Spleen (tissue), 11 donors: ENCODE data around the gene SLC12A9. TPM values are rescaled to one million over a fixed set of nuclear protein-coding genes. Genes with fewer than 3 reads are reported as not detected.

Experiments used
- DNase-seq: peaks from one replicate; pipeline ENCODE4 v3.0.0-alpha.2; 2020
- H3K27ac ChIP-seq, 8 donors: fragments of 200-600 bp; sonication (generic) in 7 of 8; 1 replicate in 4 of 8; 2 replicates in 4 of 8; pipeline versions ENCODE4 v1.5.0 to v1.8.0; 2016 to 2021; ENCODE audit warnings: inconsistent platforms in 4 of 8, mild to moderate bottlenecking in 4 of 8, moderate library complexity in 1 of 8
- H3K27me3 ChIP-seq, 7 donors: fragments of 200-600 bp; sonication (generic) in 6 of 7; replicated peaks in 1 of 7; 1 replicate in 4 of 7; 2 replicates in 3 of 7; pipeline versions ENCODE4 v1.5.0 to v1.8.0; 2016 to 2021; ENCODE audit warnings: inconsistent platforms in 3 of 7, mild to moderate bottlenecking in 1 of 7
- H3K36me3 ChIP-seq, 6 donors: fragments of 200-600 bp; sonication (generic) in 5 of 6; 1 replicate in 4 of 6; 2 replicates in 2 of 6; pipeline versions ENCODE4 v1.5.0 to v1.8.0; 2016 to 2021; ENCODE audit warnings: inconsistent platforms in 2 of 6
- H3K4me1 ChIP-seq, 6 donors: fragments of 200-600 bp; sonication (generic) in 5 of 6; 1 replicate in 3 of 6; 2 replicates in 3 of 6; pipeline versions ENCODE4 v1.5.0 to v1.8.0; 2016 to 2021; ENCODE audit warnings: inconsistent platforms in 3 of 6
- H3K4me3 ChIP-seq, 8 donors: fragments of 200-600 bp; sonication (generic) in 7 of 8; 1 replicate in 4 of 8; 2 replicates in 4 of 8; pipeline versions ENCODE4 v1.5.0 to v1.8.0; 2016 to 2021; ENCODE audit warnings: inconsistent platforms in 4 of 8, mild to moderate bottlenecking in 4 of 8, moderate library complexity in 2 of 8
- H3K9me3 ChIP-seq, 8 donors: fragments of 200-600 bp; sonication (generic) in 7 of 8; 1 replicate in 4 of 8; 2 replicates in 4 of 8; pipeline versions ENCODE4 v1.5.0 to v1.8.0; 2016 to 2021; ENCODE audit warnings: inconsistent platforms in 4 of 8
- POLR2A ChIP-seq, 3 donors: fragments of 450-650 bp; IDR thresholded peaks; one replicate each; pipeline ENCODE4 v1.5.1; 2017; ENCODE audit warnings: antibody characterized with exemption in 3 of 3, mild to moderate bottlenecking in 1 of 3
- POLR2AphosphoS5 ChIP-seq, 3 donors: sonication (generic); formaldehyde crosslinking; IDR thresholded peaks; one replicate each; pipeline ENCODE4 v1.5.1; 2017; ENCODE audit warnings: antibody characterized with exemption in 3 of 3
- WGBS, 5 donors: extraction: QIAGEN DNeasy Blood & Tissue Kit in 3 of 5; methylation state at CpG; one replicate each; pipeline versions ENCODE4 v1.1.5 to v1.1.7; 2013 to 2018; 5-methylcytosine and 5-hydroxymethylcytosine counted together
- intact Hi-C: fragments of 100-400 bp; cut with DNase I; formaldehyde crosslinking; loops from one replicate; pipeline ENCODE4 v1.15.0; 2023; ENCODE audit warnings: low total_unique reads
- polyA plus RNA-seq, 3 donors: library from polyadenylated mRNA; stranded (reverse); fragments of 200-250 nt; gene quantifications; one replicate each; pipeline ENCODE4 v1.2.1, GENCODE V29; 2013
- total RNA-seq, 7 donors: library from RNA; depleted of rRNA in 3 of 7; stranded (reverse); fragments of >200 nt in 3 of 7; fragmentation: NEBNext Ultra II Directional in 4 of 7; extraction: Animal tissue kit (Norgen Biotek cat#: 25700) in 4 of 7; gene quantifications; one replicate each; pipeline versions ENCODE4 v1.1.0 to v1.2.1, GENCODE V29; 2016 to 2021
- TF ChIP-seq, protein P1 (sequence below), 11 experiments: fragments of 200-600 bp in 7 of 11; fragments of 450-650 bp in 4 of 11; sonication (generic) in 4 of 11; IDR thresholded peaks in 8 of 11; conservative IDR thresholded peaks in 3 of 11; 1 replicate in 7 of 11; 2 replicates in 4 of 11; pipeline versions ENCODE4 v1.4.0 to v1.8.0; 2016 to 2021; ENCODE audit warnings: antibody characterized with exemption in 11 of 11, inconsistent platforms in 4 of 11, mild to moderate bottlenecking in 1 of 11
- donor health status: healthy with polysubstance abuse.
- donor health status: DM: no; HTN: no; CAD: no; lungs with moderate emphysema.
- donor health status: DM: no; HTN: no; CAD: no.
- donor health status: Bipolar disorder and iron deficiency.
- donor health status: healthy.
- donor health status: DM: no; HTN: no; CAD: no.
- donor health status: DM: yes; HTN: yes; CAD: no.

SLC12A9 gene
- total and polyA plus RNA-seq, 10 donors: 17.0 to 109 (median 51.3) TPM

DNA sequence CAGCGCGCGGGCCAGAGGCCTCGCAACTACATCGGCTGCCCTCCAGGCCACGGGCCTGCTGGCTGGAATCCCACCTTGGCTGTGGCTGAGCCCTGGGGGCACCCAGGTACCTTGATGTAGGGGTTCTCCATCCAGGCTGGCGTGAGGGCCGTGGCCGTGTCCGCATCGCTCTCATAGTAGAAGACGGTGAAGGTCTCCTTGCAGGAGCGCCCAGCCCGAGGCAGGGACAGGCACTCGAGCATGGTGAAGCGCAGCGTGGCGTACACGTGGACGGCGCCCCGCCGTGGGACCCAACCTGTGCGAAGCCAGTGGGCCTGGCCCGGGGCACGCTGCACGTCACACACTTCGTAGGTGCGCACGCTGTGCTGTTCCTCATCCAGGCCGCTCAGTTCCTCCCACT is 29.0 kb upstream of the SLC12A9 start:
- Histone ChIP-seq H3K4me1 (peaks cover 2 to 95% (median 59%) of the 10 kb centered on the region in 6 donors), H3K4me3 (peak overlapping the region in 4 of 8 donors; percentile 2 to 80 (median 34)), H3K27me3 (peaks cover 0 to 54% (median 18%) of the 10 kb centered on the region in 7 donors), H3K36me3 (peaks cover 0 to 55% (median 30%) of the 10 kb centered on the region in 6 donors), H3K27ac (peak overlapping the region in 4 of 8 donors; percentile 36 to 87 (median 83)), H3K9me3 (no peaks in the 10 kb centered on the region)
- TF ChIP-seq POLR2AphosphoS5 (IDR thresholded peaks at IDR 0.05) (peak in 1 of 3 donors; percentile 62), POLR2A (IDR thresholded peaks at IDR 0.05) (no peak)
- intact Hi-C loops: no loop called here
- 90 to 96% (median 95%) methylated on average over 9 to 31 of the region's 31 CpGs for WGBS, 5 donors
- DNase-seq: no peak

DNA sequence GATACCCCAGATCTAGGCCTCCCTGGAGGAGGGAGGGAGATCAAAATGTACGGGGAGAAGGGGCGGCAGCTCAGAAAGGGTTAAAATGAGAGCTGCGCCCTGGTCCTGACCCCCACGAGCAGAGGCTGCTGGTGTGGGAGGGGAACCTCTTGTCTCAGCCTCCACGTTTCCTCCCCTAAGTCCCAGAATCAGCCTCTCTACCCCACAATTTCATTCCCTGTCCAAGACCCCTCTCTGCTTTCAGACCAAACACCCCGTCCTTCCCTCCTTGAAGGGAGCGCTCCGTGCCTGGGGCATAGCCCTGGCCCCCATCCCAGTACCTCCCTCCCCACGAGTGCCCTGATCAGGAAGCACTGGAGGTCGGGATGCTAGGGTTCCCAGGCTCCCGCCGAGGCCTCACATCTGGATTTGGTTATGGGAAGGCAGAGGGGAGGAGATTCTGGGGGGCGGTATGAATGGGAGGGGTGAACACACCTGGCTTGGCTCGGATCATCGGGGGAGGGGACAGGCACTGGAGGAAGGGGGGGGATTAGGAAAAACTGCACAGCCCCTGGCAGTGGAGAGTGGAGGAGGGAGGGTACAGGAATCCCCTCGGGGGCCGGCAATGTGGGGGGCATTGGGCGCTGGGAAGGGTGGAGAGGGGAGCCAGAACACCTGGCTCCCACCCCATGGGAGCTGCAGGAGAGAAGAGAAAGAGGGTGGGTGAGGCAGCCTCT is 27.9 kb upstream of the SLC12A9 start:
- H3K27me3 ChIP-seq: peaks cover 0 to 65% (median 20%) of the 10 kb centered on the region in 7 donors
- intact Hi-C loops: no loop called here
- no peaks in the 10 kb centered on the region for H3K9me3 ChIP-seq
- DNase-seq: no peak
- 51 to 68% (median 64%) methylated on average over 18 of the region's 18 CpGs for WGBS, 5 donors
- peak overlapping the region; percentile 45 to 80 (median 60) for H3K4me3 ChIP-seq
- peaks cover 2 to 95% (median 61%) of the 10 kb centered on the region in 6 donors for H3K4me1 ChIP-seq
- H3K27ac ChIP-seq: peak overlapping the region in 7 of 8 donors; percentile 57 to 87 (median 82)
- TF ChIP-seq POLR2A (IDR thresholded peaks at IDR 0.05) (no peak), POLR2AphosphoS5 (IDR thresholded peaks at IDR 0.05) (no peak)
- TF ChIP-seq, protein P1, sequence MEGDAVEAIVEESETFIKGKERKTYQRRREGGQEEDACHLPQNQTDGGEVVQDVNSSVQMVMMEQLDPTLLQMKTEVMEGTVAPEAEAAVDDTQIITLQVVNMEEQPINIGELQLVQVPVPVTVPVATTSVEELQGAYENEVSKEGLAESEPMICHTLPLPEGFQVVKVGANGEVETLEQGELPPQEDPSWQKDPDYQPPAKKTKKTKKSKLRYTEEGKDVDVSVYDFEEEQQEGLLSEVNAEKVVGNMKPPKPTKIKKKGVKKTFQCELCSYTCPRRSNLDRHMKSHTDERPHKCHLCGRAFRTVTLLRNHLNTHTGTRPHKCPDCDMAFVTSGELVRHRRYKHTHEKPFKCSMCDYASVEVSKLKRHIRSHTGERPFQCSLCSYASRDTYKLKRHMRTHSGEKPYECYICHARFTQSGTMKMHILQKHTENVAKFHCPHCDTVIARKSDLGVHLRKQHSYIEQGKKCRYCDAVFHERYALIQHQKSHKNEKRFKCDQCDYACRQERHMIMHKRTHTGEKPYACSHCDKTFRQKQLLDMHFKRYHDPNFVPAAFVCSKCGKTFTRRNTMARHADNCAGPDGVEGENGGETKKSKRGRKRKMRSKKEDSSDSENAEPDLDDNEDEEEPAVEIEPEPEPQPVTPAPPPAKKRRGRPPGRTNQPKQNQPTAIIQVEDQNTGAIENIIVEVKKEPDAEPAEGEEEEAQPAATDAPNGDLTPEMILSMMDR (IDR thresholded peaks at IDR 0.05 in 8 of 11, conservative IDR thresholded peaks at IDR 0.05 in 3 of 11): no peak
- peaks cover 0 to 47% (median 27%) of the 10 kb centered on the region in 6 donors for H3K36me3 ChIP-seq

DNA sequence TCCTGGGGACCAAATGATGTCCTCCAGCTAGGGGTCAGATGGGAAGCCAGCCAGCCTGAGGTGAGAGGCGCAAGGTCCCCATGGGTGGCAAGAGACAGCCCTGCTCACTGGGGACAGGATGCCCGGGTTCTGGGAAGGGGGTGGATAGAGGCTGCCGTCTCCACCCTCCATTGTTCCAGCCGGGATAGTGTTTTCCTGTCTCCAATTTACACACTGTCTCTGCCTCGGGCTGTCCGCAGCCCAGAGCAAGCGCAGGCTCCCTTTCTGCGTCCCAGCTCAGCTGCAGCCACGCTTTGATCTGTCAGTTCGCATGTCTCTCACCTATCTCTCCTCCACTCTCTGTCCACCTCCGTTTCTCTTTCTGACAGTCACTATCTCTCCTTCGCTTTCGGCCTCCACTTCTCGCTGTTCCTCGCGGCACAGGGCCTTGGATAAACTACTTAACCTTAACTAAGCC is 27.3 kb upstream of the SLC12A9 start:
- 56 to 71% (median 69%) methylated on average over 16 of the region's 16 CpGs for WGBS, 5 donors
- TF ChIP-seq, protein P1 (IDR thresholded peaks at IDR 0.05 in 8 of 11, conservative IDR thresholded peaks at IDR 0.05 in 3 of 11): no peak
- TF ChIP-seq POLR2AphosphoS5 (IDR thresholded peaks at IDR 0.05) (peak; percentile 64 to 83 (median 73)), POLR2A (IDR thresholded peaks at IDR 0.05) (no peak)
- Histone ChIP-seq H3K9me3 (no peaks in the 10 kb centered on the region), H3K4me3 (peak overlapping the region; percentile 45 to 80 (median 60)), H3K4me1 (peaks cover 2 to 93% (median 60%) of the 10 kb centered on the region in 6 donors), H3K27ac (peak overlapping the region; percentile 51 to 87 (median 76)), H3K27me3 (peaks cover 0 to 68% (median 20%) of the 10 kb centered on the region in 7 donors), H3K36me3 (peaks cover 0 to 41% (median 21%) of the 10 kb centered on the region in 6 donors)
- intact Hi-C loops: no loop called here
- peak; percentile 83 for DNase-seq

DNA sequence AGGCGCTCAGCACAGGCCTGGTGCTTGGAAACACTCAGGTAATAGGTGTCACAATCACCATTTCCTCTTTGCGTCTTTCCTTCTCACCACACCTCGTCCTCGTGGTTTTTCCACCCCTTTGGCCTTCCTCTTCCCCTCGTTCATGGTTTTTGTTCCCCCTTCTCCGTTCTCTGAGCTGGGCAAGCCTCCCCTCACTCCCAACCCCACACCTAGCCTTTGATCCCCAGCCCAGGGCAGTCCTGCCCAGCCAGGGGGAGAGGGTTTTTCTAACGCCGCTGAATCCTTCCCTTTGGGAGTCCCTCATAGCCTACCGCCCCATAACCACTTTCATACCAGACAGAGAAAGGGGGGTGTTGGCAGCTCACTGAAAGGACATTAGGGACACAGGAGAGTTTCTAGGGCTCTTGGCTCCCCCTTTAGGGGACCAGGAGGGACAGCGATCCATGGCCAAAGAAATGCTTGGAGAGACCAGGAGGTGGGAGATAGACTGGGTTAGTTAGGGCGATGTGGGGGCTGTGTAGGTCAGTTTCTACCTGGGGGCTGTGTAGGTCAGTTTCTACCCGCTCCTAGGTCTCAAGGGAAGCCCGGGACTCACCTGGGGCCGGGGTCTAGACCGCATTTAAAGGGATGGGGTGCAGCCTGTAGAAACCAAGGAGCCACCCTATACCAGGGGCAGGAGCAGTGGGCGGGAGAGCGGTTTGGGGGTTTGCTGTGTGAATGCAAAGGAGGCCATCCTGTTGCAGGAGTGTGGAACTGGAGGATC is 26.6 kb upstream of the SLC12A9 start:
- DNase-seq: no peak
- Histone ChIP-seq H3K4me3 (peak overlapping the region; percentile 45 to 80 (median 60)), H3K27ac (peak overlapping the region; percentile 51 to 87 (median 76)), H3K9me3 (no peaks in the 10 kb centered on the region), H3K36me3 (peaks cover 0 to 34% (median 21%) of the 10 kb centered on the region in 6 donors), H3K4me1 (peaks cover 2 to 86% (median 57%) of the 10 kb centered on the region in 6 donors), H3K27me3 (peaks cover 0 to 68% (median 20%) of the 10 kb centered on the region in 7 donors)
- no peak for TF ChIP-seq POLR2AphosphoS5 (IDR thresholded peaks at IDR 0.05)
- TF ChIP-seq POLR2A (IDR thresholded peaks at IDR 0.05): no peak
- TF ChIP-seq, protein P1 (IDR thresholded peaks at IDR 0.05 in 8 of 11, conservative IDR thresholded peaks at IDR 0.05 in 3 of 11): no peak
- intact Hi-C loops: no loop called here
- 21 to 30% (median 25%) methylated on average over 17 of the region's 17 CpGs for WGBS, 5 donors
